GM23248 (cell line): Measurements from ENCODE around the gene ZFAND3. TPM values are rescaled to one million over a fixed set of nuclear protein-coding genes. Genes with fewer than 3 reads are reported as not detected.
"Not testable (repeated sequence)": the region's sequence is repeated elsewhere in the genome, so short reads cannot be mapped to it uniquely, and the experiment has no call there.

Experiments
- DNase-seq: peaks from one replicate; pipeline ENCODE4 v3.0.0-alpha.2; 2015
- H2AFZ ChIP-seq: fragments of 200-600 bp; sonication (generic); 2 replicates; pipeline ENCODE4 v1.6.1; 2016; ENCODE audit warnings: antibody characterized with exemption
- H3F3A ChIP-seq: fragments of 200-600 bp; sonication (generic); 2 replicates; pipeline ENCODE4 v1.6.1; 2016; ENCODE audit warnings: mild to moderate bottlenecking, antibody characterized with exemption, mixed run types; ENCODE audit not compliant: insufficient read depth
- H3K27ac ChIP-seq: fragments of 200-600 bp; sonication (generic); 2 replicates; pipeline ENCODE4 v1.5.1; 2016; ENCODE audit warnings: mild to moderate bottlenecking
- H3K27me3 ChIP-seq: fragments of 200-600 bp; sonication (generic); replicated peaks from 2 replicates; pipeline ENCODE4 v1.6.1; 2016; ENCODE audit warnings: mild to moderate bottlenecking; ENCODE audit not compliant: insufficient read depth
- H3K36me3 ChIP-seq: fragments of 200-600 bp; sonication (generic); 2 replicates; pipeline ENCODE4 v1.6.1; 2016; ENCODE audit warnings: low read depth, mild to moderate bottlenecking
- H3K4me1 ChIP-seq: fragments of 200-600 bp; sonication (generic); 2 replicates; pipeline ENCODE4 v1.6.1; 2016; ENCODE audit warnings: mild to moderate bottlenecking; ENCODE audit not compliant: insufficient read depth
- H3K4me2 ChIP-seq: fragments of 200-600 bp; sonication (generic); one replicate; pipeline ENCODE4 v1.6.1; 2016; ENCODE audit warnings: mild to moderate bottlenecking; ENCODE audit not compliant: unreplicated experiment
- H3K4me3 ChIP-seq: fragments of 200-600 bp; sonication (generic); 2 replicates; pipeline ENCODE4 v1.5.1; 2016; ENCODE audit warnings: mild to moderate bottlenecking
- H3K79me2 ChIP-seq: fragments of 200-600 bp; sonication (generic); 2 replicates; pipeline ENCODE4 v1.6.1; 2016; ENCODE audit warnings: mild to moderate bottlenecking; ENCODE audit not compliant: insufficient read depth
- H3K9ac ChIP-seq: fragments of 200-600 bp; sonication (generic); 2 replicates; pipeline ENCODE4 v1.6.1; 2016; ENCODE audit warnings: mild to moderate bottlenecking
- H3K9me2 ChIP-seq: fragments of 200-600 bp; sonication (generic); 2 replicates; pipeline ENCODE4 v1.6.1; 2016; ENCODE audit warnings: mixed run types, mild to moderate bottlenecking, moderate library complexity; ENCODE audit not compliant: insufficient read depth
- H3K9me3 ChIP-seq: fragments of 200-600 bp; sonication (generic); one replicate; pipeline ENCODE4 v1.6.1; 2017; ENCODE audit warnings: low read depth
- H4K20me1 ChIP-seq: fragments of 200-600 bp; sonication (generic); 2 replicates; pipeline ENCODE4 v1.6.0; 2016; ENCODE audit not compliant: insufficient read depth
- EZH2 ChIP-seq: fragments of 200-600 bp; sonication (generic); IDR thresholded peaks from 2 replicates; pipeline ENCODE4 v1.6.1; 2018; ENCODE audit warnings: antibody characterized with exemption, mild to moderate bottlenecking; ENCODE audit not compliant: insufficient read depth, poor library complexity, severe bottlenecking
- EZH2phosphoT487 ChIP-seq: fragments of 200-600 bp; sonication (generic); IDR thresholded peaks from 2 replicates; pipeline ENCODE4 v1.6.1; 2018; ENCODE audit warnings: antibody characterized with exemption, moderate library complexity, mild to moderate bottlenecking, low read depth; ENCODE audit not compliant: insufficient read depth
- WGBS, 2 experiments: methylation state at CpG; one replicate each; pipeline ENCODE4 v1.1.6; 2015 to 2017; ENCODE audit warnings: low lambda C conversion rate in 2 of 2, low coverage in 1 of 2; ENCODE audit errors: missing lambda C conversion rate in 2 of 2; 5-methylcytosine and 5-hydroxymethylcytosine counted together
- in situ Hi-C: fragments of 300-500 bp; cut with MboI; formaldehyde crosslinking; loops from 2 replicates; pipeline ENCODE4 v1.15.0; 2020
- polyA plus RNA-seq: library from polyadenylated mRNA; unstranded; fragments of >200 nt; fragmentation: Nextera tagmentation; extraction: Ambion mirVana; gene quantifications from 2 replicates; pipeline ENCODE4 v1.2.1, GENCODE V29; 2016
- total RNA-seq: library from RNA; depleted of rRNA; stranded (reverse); fragments of >200 nt; shearing (Covaris generic); gene quantifications from 2 replicates; pipeline ENCODE4 v1.2.3, GENCODE V29; 2014

The ZFAND3 gene
- total and polyA plus RNA-seq, 2 experiments from 2014 or later, result 27.5 to 40.0 TPM

DNA sequence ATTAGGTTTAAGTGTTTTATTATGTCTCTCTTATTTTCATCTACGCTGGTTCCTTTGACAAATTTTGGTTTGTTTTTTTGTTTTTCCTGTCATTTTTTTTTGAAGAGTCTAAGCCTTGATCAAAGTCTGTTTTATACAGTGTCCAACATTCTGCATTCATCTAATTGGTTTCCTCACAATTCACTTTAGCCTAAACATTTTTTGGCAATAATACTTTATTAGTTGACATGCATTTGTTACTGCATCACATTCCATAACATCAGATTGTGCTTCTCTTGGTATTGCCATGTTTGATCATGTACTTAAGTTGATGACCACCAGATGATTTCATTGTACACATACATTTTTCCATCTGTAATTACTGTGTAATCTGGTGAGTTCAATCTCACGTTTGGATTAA is 173.2 kb downstream of the ZFAND3 start:
- H3K4me1 ChIP-seq, result peaks cover 64% of the 10 kb centered on the region
- DNase-seq, result no peak
- no peaks in the 10 kb centered on the region for H3K36me3 ChIP-seq
- WGBS, 2 experiments, result 46 to 48% methylated on average over 2 of the region's 2 CpGs
- H3F3A ChIP-seq, result peaks cover 29% of the 10 kb centered on the region
- H3K27me3 ChIP-seq, result no peaks in the 10 kb centered on the region
- H3K9me3 ChIP-seq, result no peaks in the 10 kb centered on the region
- H4K20me1 ChIP-seq, result peaks cover 48% of the 10 kb centered on the region
- no peaks in the 10 kb centered on the region for H3K9me2 ChIP-seq
- no peak overlapping the region for H3K4me2 ChIP-seq
- H3K27ac ChIP-seq, result peak overlapping the region; percentile 83; the same call in 1 of the 2 replicates
- H2AFZ ChIP-seq, result no peak overlapping the region
- TF ChIP-seq EZH2phosphoT487 (no peak), EZH2 (no peak)
- in situ Hi-C loops, result no loop called here
- H3K79me2 ChIP-seq, result peaks cover 99% of the 10 kb centered on the region
- no peak overlapping the region for H3K4me3 ChIP-seq
- no peak overlapping the region; the same call in 1 of the 2 replicates for H3K9ac ChIP-seq

DNA sequence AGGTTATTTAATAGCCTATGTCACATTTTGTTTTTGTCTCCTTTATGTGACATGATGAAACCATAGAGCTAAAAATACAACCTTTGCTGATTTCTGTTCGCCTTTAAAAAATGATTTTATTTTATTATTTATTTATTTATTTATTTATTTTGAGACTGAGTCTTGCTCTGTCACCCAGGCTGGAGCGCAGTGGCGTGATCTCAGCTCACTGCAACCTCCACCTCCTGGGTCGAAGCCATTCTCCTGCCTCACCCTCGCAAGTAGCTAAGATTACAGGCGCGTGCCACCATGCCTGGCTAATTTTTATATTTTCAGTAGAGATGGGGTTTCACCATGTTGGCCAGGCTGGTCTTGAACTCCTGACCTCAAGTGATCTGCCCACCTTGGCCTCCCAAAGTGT is 173.7 kb downstream of the ZFAND3 start:
- H3K36me3 ChIP-seq, H3K9me2 ChIP-seq, H2AFZ ChIP-seq, in situ Hi-C loops, H3K9ac ChIP-seq, H3K9me3 ChIP-seq, H3K27ac ChIP-seq, H3K4me3 ChIP-seq, DNase-seq, H3K4me2 ChIP-seq, H3K27me3 ChIP-seq: not testable (repeated sequence)
- H4K20me1 ChIP-seq, result peaks cover 48% of the 10 kb centered on the region
- H3F3A ChIP-seq, result peaks cover 24% of the 10 kb centered on the region
- WGBS, 2 experiments, result 94 to 96% methylated on average over 7 of the region's 7 CpGs
- peaks cover 99% of the 10 kb centered on the region for H3K79me2 ChIP-seq
- peaks cover 60% of the 10 kb centered on the region for H3K4me1 ChIP-seq

DNA sequence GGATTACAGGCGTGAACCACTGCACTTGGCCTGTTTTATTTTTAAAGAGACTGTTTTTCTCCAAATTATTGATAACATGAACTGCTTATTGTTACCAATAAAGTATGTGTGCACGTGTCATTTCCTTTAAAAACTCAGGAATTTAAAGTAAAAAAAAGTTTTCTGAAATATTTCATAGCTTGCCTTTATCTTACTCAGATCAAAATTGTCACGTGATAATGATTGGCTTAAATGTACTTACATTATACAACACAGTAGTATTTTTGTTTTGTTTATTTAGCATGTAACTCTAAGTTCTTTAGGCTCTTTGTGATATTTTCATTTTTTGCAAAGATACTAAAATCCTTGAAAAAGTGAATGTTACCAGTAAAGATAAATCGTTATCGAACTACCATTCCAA is 174.1 kb downstream of the ZFAND3 start:
- Histone ChIP-seq H3K4me3 (no peak overlapping the region), H3K4me1 (peaks cover 56% of the 10 kb centered on the region), H3K36me3 (no peaks in the 10 kb centered on the region), H3F3A (peaks cover 20% of the 10 kb centered on the region), H3K9me3 (no peaks in the 10 kb centered on the region), H3K27me3 (no peaks in the 10 kb centered on the region), H3K4me2 (peak overlapping the region; percentile 44), H3K79me2 (peaks cover 99% of the 10 kb centered on the region), H2AFZ (no peak overlapping the region), H3K27ac (no peak overlapping the region), H3K9ac (no peak overlapping the region), H3K9me2 (no peaks in the 10 kb centered on the region), H4K20me1 (peaks cover 46% of the 10 kb centered on the region)
- in situ Hi-C loops, result no loop called here
- no peak for DNase-seq
- WGBS, 2 experiments, result 97 to 98% methylated on average over 5 of the region's 5 CpGs
- no peak for TF ChIP-seq EZH2phosphoT487

DNA sequence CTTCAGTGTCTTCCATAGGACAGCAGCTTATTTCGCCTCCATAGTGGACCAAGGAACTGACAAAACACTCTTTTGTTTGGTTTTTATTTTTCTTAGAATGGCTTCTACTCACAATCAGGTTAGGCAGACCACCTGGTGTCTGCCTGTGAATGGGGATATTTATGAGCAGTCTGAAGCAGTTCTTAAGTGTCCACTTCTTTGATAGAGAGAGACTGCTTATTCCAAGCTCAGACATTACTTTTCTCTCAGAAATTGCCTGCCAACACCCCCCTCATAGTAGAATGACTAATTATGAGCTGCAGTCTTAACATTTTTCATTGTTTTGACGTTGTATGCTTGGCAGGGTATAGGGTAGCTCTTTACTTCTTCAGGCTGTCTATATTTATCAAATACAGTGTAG is 174.7 kb downstream of the ZFAND3 start:
- TF ChIP-seq EZH2phosphoT487, result no peak
- no peak for TF ChIP-seq EZH2
- H3K79me2 ChIP-seq, result peaks cover 99% of the 10 kb centered on the region
- H3K9ac ChIP-seq, result no peak overlapping the region
- H3K9me2 ChIP-seq, result no peaks in the 10 kb centered on the region
- DNase-seq, result peak; percentile 70
- peaks cover 14% of the 10 kb centered on the region for H3F3A ChIP-seq
- H3K27ac ChIP-seq, result peak overlapping the region; percentile 26
- in situ Hi-C loops, result no loop called here
- no peak overlapping the region for H3K4me3 ChIP-seq
- no peaks in the 10 kb centered on the region for H3K9me3 ChIP-seq
- peaks cover 49% of the 10 kb centered on the region for H4K20me1 ChIP-seq
- no peak overlapping the region for H2AFZ ChIP-seq
- 50% methylated on average over 2 of the region's 2 CpGs for WGBS, 2 experiments
- no peaks in the 10 kb centered on the region for H3K36me3 ChIP-seq
- H3K4me2 ChIP-seq, result peak overlapping the region; percentile 44
- H3K27me3 ChIP-seq, result no peaks in the 10 kb centered on the region
- H3K4me1 ChIP-seq, result peaks cover 49% of the 10 kb centered on the region

- H3K27ac ChIP-seq, result no peak overlapping the region
- no peak for TF ChIP-seq EZH2
- no peak for TF ChIP-seq EZH2phosphoT487
- no peak overlapping the region for H3K4me3 ChIP-seq
- peaks cover 20% of the 10 kb centered on the region for H3K4me1 ChIP-seq
- in situ Hi-C loops, result no loop called here
- no peaks in the 10 kb centered on the region for H3K9me3 ChIP-seq
- H3K36me3 ChIP-seq, result no peaks in the 10 kb centered on the region
- no peak overlapping the region for H3K9ac ChIP-seq
- H3K79me2 ChIP-seq, result peaks cover 100% of the 10 kb centered on the region
- H3K27me3 ChIP-seq, result no peaks in the 10 kb centered on the region
- no peak overlapping the region for H2AFZ ChIP-seq
- no peak overlapping the region for H3K4me2 ChIP-seq
- 99 to 100% methylated on average over 2 of the region's 2 CpGs for WGBS, 2 experiments
- no peaks in the 10 kb centered on the region for H3K9me2 ChIP-seq
- no peaks in the 10 kb centered on the region for H3F3A ChIP-seq
- no peak for DNase-seq
- peaks cover 32% of the 10 kb centered on the region for H4K20me1 ChIP-seq
Observed at GRCh38 chr6:37998366-37998765, 178.8 kb downstream of the ZFAND3 start.
